Stimulated activated CD8-positive, alpha-beta memory T cell treated with anti-CD3 and anti-CD28 coated beads, Interleukin-12 subunit alpha, Interleukin-12 subunit beta, amount 100 ng/mL, for 24 hours (primary cell): ENCODE results near the gene ZNF385B.

Experiments
- DNase-seq: peaks from one replicate; pipeline ENCODE4 v3.0.0-alpha.2; 2020; ENCODE audit errors: extremely low read depth

Gene ZNF385B

GRCh38 chr2:179592167-179592936, 269.1 kb downstream of the ZNF385B start:
- no peak for DNase-seq

GRCh38 chr2:179591690-179592089, 269.7 kb downstream of the ZNF385B start:
- DNase-seq = no peak

- no peak for DNase-seq
Measured at GRCh38 chr2:179588486-179589145, 272.8 kb downstream of the ZNF385B start.

GRCh38 chr2:179584760-179585159, 276.7 kb downstream of the ZNF385B start:
- DNase-seq = no peak

GRCh38 chr2:179581605-179582004, 279.8 kb downstream of the ZNF385B start:
- no peak for DNase-seq

GRCh38 chr2:179580378-179581146, 280.9 kb downstream of the ZNF385B start:
- DNase-seq = no peak

GRCh38 chr2:179579800-179580199, 281.6 kb downstream of the ZNF385B start:
- DNase-seq = no peak

GRCh38 chr2:179578171-179578916, 283.1 kb downstream of the ZNF385B start:
- DNase-seq = no peak

GRCh38 chr2:179574061-179574519, 287.3 kb downstream of the ZNF385B start:
- DNase-seq = no peak

- no peak for DNase-seq
Measured at GRCh38 chr2:179572544-179572943, 288.9 kb downstream of the ZNF385B start.

- DNase-seq = no peak
Measured at GRCh38 chr2:179571721-179572120, 289.7 kb downstream of the ZNF385B start.

GRCh38 chr2:179571252-179571651, 290.2 kb downstream of the ZNF385B start:
- DNase-seq = no peak

- no peak for DNase-seq
Measured at GRCh38 chr2:179569831-179570233, 291.6 kb downstream of the ZNF385B start.

- DNase-seq = no peak
Measured at GRCh38 chr2:179565807-179566206, 295.6 kb downstream of the ZNF385B start.

GRCh38 chr2:179562330-179562885, 299.0 kb downstream of the ZNF385B start:
- DNase-seq = no peak

GRCh38 chr2:179561702-179562101, 299.7 kb downstream of the ZNF385B start:
- no peak for DNase-seq

- no peak for DNase-seq
Measured at GRCh38 chr2:179560257-179560735, 301.1 kb downstream of the ZNF385B start.

GRCh38 chr2:179559108-179559806, 302.2 kb downstream of the ZNF385B start:
- no peak for DNase-seq

- DNase-seq = no peak
Measured at GRCh38 chr2:179558010-179558934, 303.1 kb downstream of the ZNF385B start.

- DNase-seq = no peak
Measured at GRCh38 chr2:179556425-179556824, 305.0 kb downstream of the ZNF385B start.
